ENCODE data around the gene PRR20C.
"Not testable (repeated sequence)": the region's sequence is repeated elsewhere in the genome, so short reads cannot be mapped to it uniquely, and the experiment has no call there.

Gene PRR20C

GRCh38 chr13:57160332-57160731 is 6.5 kb downstream of the PRR20C start, which contains the start of gene PRR20D:
Gene PRR20D, plus strand, starts transcription at chr13:57160632. Its CDS starts 387 bp downstream, at chr13:57161019.
- not testable (repeated sequence) for H3K4me1 ChIP-seq (ENCODE audit: control insufficient read depth, insufficient read depth, low read length); H3K4me3 ChIP-seq (ENCODE audit: low read length); H3K27ac ChIP-seq (ENCODE audit: low read length); H3K27me3 ChIP-seq (ENCODE audit: control insufficient read depth, insufficient read depth, low read length); H3K36me3 ChIP-seq (ENCODE audit: control insufficient read depth, insufficient read depth, low read length); DNase-seq (ENCODE audit: low read depth, low spot score); H3K9me3 ChIP-seq (ENCODE audit: control insufficient read depth, insufficient read depth, low read length)
- no CpG with 5 or more reads among the region's 22 CpGs for WGBS (ENCODE audit: insufficient coverage, insufficient read length)

GRCh38 chr13:57166897-57167296 is 13.0 kb downstream of the PRR20C start, which contains the start of gene PRR20E:
Gene PRR20E, plus strand, starts transcription at chr13:57167197. Its CDS starts 387 bp downstream, at chr13:57167584.
- DNase-seq (ENCODE audit: low read depth, low spot score); H3K27ac ChIP-seq (ENCODE audit: low read length); H3K4me1 ChIP-seq (ENCODE audit: control insufficient read depth, insufficient read depth, low read length); H3K9me3 ChIP-seq (ENCODE audit: control insufficient read depth, insufficient read depth, low read length); H3K27me3 ChIP-seq (ENCODE audit: control insufficient read depth, insufficient read depth, low read length); H3K4me3 ChIP-seq (ENCODE audit: low read length); H3K36me3 ChIP-seq (ENCODE audit: control insufficient read depth, insufficient read depth, low read length): not testable (repeated sequence)
- WGBS (ENCODE audit: insufficient coverage, insufficient read length), result no CpG with 5 or more reads among the region's 22 CpGs

GRCh38 chr13:57191667-57192066 is 37.8 kb downstream of the PRR20C start:
- H3K4me1 ChIP-seq (ENCODE audit: control insufficient read depth, insufficient read depth, low read length), result no peaks in the 10 kb centered on the region
- H3K27ac ChIP-seq (ENCODE audit: low read length), result no peak overlapping the region
- H3K4me3 ChIP-seq (ENCODE audit: low read length), result no peak overlapping the region
- no peaks in the 10 kb centered on the region for H3K27me3 ChIP-seq (ENCODE audit: control insufficient read depth, insufficient read depth, low read length)
- H3K9me3 ChIP-seq (ENCODE audit: control insufficient read depth, insufficient read depth, low read length), result no peaks in the 10 kb centered on the region
- WGBS (ENCODE audit: insufficient coverage, insufficient read length), result no CpG with 5 or more reads among the region's 1 CpG
- no peak for DNase-seq (ENCODE audit: low read depth, low spot score)
- H3K36me3 ChIP-seq (ENCODE audit: control insufficient read depth, insufficient read depth, low read length), result no peaks in the 10 kb centered on the region
